HEK293T (cell line): ENCODE data around the gene SPDYC.

Experiments
- CTCF ChIA-PET: fragments of 350-600 bp; formaldehyde crosslinking; extraction: SDS; loops from one replicate; lab custom pipeline; 2021; ENCODE audit warnings: antibody characterized with exemption, inconsistent platforms; lab: Yijun Ruan, JAX
- POLR2A ChIA-PET: fragments of 350-600 bp; formaldehyde crosslinking; extraction: SDS; loops from one replicate; lab custom pipeline; 2020; ENCODE audit warnings: antibody characterized with exemption, inconsistent platforms; lab: Yijun Ruan, JAX
- DNase-seq: peaks from one replicate; pipeline ENCODE4 v3.0.0; 2012; ENCODE audit warnings: mixed read lengths; ENCODE audit errors: extremely low spot score
- ARNT ChIP-seq: fragments of 450-650 bp; IDR thresholded peaks from 2 replicates; pipeline ENCODE4 v1.6.1; 2017; ENCODE audit warnings: mild to moderate bottlenecking
- BHLHE40 ChIP-seq: fragments of 450-650 bp; IDR thresholded peaks from 2 replicates; pipeline ENCODE4 v1.6.1; 2016; ENCODE audit warnings: mild to moderate bottlenecking, moderate library complexity, borderline replicate concordance
- CTBP1 ChIP-seq: fragments of 450-650 bp; IDR thresholded peaks from 2 replicates; pipeline ENCODE4 v1.6.1; 2016; ENCODE audit warnings: borderline replicate concordance
- ELF4 ChIP-seq: fragments of 450-650 bp; IDR thresholded peaks from 2 replicates; pipeline ENCODE4 v1.6.1; 2017; ENCODE audit warnings: antibody characterized with exemption
- FOXA1 ChIP-seq: fragments of 450-650 bp; IDR thresholded peaks from 2 replicates; pipeline ENCODE4 v1.6.1; 2016; ENCODE audit warnings: mild to moderate bottlenecking
- FOXK2 ChIP-seq: fragments of 450-650 bp; IDR thresholded peaks from 2 replicates; pipeline ENCODE4 v1.6.1; 2016; ENCODE audit warnings: mild to moderate bottlenecking
- FOXM1 ChIP-seq: fragments of 450-650 bp; IDR thresholded peaks from 2 replicates; pipeline ENCODE4 v1.6.1; 2017; ENCODE audit warnings: mild to moderate bottlenecking, borderline replicate concordance
- HDGF ChIP-seq: fragments of 450-650 bp; IDR thresholded peaks from 2 replicates; pipeline ENCODE4 v1.6.1; 2017; ENCODE audit warnings: antibody characterized with exemption, borderline replicate concordance
- L3MBTL2 ChIP-seq: fragments of 450-650 bp; conservative IDR thresholded peaks from 2 replicates; pipeline ENCODE4 v1.6.1; 2016; ENCODE audit warnings: mild to moderate bottlenecking
- LEF1 ChIP-seq: fragments of 450-650 bp; IDR thresholded peaks from 2 replicates; pipeline ENCODE4 v1.6.1; 2017; ENCODE audit warnings: mild to moderate bottlenecking, borderline replicate concordance
- NFRKB ChIP-seq: fragments of 450-650 bp; IDR thresholded peaks from 2 replicates; pipeline ENCODE4 v1.6.1; 2016; ENCODE audit warnings: mild to moderate bottlenecking, moderate library complexity
- SP1 ChIP-seq: fragments of 450-650 bp; IDR thresholded peaks from 2 replicates; pipeline ENCODE4 v1.6.1; 2017
- SUZ12 ChIP-seq: fragments of 450-650 bp; IDR thresholded peaks from 2 replicates; pipeline ENCODE4 v1.6.1; 2016; ENCODE audit warnings: mild to moderate bottlenecking
- TARDBP ChIP-seq: fragments of 450-650 bp; IDR thresholded peaks from 2 replicates; pipeline ENCODE4 v1.6.1; 2016
- ZNF384 ChIP-seq: fragments of 450-650 bp; IDR thresholded peaks from 2 replicates; pipeline ENCODE4 v1.6.1; 2016
- TF ChIP-seq, protein P1 (sequence below): fragments of 450-650 bp; IDR thresholded peaks from 2 replicates; pipeline ENCODE4 v1.6.1; 2016

SPDYC gene

DNA sequence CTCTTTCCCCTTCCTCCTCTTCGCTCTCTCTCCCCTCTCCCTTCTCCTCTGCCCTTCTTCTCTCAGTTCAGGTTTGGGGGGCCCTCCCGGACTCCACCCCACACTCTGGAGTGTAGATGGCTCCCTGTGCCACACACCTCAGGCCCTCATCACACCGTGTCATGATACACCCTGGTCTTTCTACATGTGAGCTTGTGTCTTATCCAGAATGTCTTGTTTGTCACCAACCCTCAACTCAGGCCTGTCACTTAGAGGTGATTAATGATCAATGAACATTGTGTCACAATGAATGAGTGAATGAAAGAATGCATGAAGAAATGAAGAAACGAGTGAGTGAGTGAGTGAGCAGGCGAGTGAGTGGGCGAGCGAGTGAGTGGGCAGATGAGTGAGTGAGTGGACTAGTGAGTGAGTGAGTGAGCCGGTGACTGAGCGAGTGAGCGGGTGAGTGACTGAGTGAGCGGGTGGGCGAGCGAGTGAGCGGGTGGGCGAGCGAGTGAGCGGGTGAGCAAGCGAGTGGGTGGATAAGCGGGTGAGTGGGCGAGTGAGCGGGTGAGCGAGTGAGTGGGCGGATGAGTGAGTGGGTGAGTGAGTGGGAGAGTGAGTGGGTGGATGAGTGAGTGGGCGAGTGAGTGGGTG lies 45.5 kb downstream of the SPDYC start:
- DNase-seq, result no peak
- CTCF ChIA-PET, result no interaction called here
- TF ChIP-seq FOXK2, result no peak
- TF ChIP-seq ARNT, result no peak
- no peak for TF ChIP-seq ELF4
- no peak for TF ChIP-seq BHLHE40
- TF ChIP-seq SP1, result no peak
- TF ChIP-seq LEF1, result no peak
- TF ChIP-seq ZNF384, result no peak
- peak; percentile 82 for TF ChIP-seq TARDBP
- TF ChIP-seq HDGF, result no peak
- no peak for TF ChIP-seq FOXA1
- no peak for TF ChIP-seq NFRKB
- no peak for TF ChIP-seq FOXM1
- TF ChIP-seq, protein P1, sequence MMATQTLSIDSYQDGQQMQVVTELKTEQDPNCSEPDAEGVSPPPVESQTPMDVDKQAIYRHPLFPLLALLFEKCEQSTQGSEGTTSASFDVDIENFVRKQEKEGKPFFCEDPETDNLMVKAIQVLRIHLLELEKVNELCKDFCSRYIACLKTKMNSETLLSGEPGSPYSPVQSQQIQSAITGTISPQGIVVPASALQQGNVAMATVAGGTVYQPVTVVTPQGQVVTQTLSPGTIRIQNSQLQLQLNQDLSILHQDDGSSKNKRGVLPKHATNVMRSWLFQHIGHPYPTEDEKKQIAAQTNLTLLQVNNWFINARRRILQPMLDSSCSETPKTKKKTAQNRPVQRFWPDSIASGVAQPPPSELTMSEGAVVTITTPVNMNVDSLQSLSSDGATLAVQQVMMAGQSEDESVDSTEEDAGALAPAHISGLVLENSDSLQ, result peak; percentile 95
- POLR2A ChIA-PET, result interaction anchor here (1.2 kb wide), 1 partner anchor 81 kb away, joined by 3 read pairs; no protein-coding TSS in a partner anchor

DNA sequence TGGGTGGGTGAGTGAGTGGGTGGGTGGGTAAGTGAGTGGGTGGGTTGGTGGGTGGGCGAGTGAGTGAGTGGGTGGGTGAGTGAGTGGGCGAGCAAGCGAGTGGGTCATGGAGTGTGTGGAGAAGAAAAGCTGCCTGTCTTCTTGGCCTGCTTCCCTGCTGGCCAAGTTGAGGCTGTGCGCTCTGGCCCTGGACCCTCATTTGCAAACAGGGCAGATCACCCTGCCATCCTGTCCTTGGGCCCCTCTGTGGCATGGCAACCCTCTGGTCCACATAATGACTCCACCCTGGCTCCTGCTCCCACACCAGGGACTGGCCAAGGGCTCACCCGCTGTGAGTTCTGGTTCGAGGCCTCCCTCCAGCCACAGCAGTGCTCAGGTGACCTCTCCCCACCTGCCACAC lies 46.8 kb downstream of the SPDYC start:
- DNase-seq, result peak; percentile 22
- no peak for TF ChIP-seq ARNT
- no peak for TF ChIP-seq NFRKB
- ChIA-PET CTCF (no interaction called here), POLR2A (no interaction called here)

DNA sequence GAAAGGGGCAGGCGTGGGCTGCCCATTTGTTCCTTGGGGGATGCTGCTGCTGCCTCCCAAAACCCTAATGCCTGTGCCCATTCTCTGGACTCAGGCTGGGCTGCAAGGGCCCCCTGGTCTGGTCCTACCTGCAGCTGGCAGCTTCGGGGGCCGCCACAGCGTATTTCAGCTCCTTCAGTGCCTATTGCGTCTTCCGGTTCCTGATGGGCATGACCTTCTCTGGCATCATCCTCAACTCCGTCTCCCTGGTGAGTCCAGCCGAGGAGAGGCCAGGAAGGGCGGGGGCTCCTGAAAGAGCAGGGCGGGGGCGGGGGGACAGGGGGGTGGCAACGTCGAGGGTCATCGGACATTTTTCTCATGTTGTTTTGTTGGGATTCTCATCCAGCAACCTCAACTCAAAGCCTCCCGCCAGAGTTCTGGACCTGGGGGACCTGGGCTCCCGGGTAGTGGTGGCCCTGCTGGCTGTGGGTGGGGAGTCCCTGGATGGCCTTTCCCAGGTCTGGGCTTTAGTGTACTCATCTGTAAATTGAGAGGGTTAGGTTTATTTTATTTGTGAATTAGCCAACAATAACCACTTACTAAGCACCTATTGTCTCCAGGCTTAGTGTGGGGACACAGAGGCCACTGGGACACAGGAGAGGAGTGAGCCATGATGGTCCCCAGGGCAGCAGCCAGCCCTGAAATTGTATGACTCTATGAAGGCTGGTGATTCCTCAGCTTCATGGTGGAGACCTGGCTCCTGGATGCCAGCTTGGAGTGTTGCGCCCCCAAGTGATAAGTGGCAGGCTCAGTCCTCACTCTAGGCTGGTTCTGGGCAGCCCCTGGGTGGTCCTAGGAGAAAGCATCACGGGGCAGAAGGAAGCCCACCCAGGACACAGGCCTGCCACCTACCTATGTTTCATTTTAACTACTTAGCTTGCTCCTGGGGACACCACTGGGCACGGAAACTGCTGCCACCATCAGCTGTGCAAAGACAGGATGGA lies 47.7 kb downstream of the SPDYC start:
- ChIA-PET POLR2A (interaction anchor here (1.3 kb wide), 1 partner anchor 44 kb away, joined by 7 read pairs; the partner anchor contains the start of gene POLA2), CTCF (no interaction called here)
- no peak for DNase-seq
- no peak for TF ChIP-seq SUZ12
- TF ChIP-seq HDGF, result no peak
- TF ChIP-seq BHLHE40, result no peak
- no peak for TF ChIP-seq ELF4
- TF ChIP-seq CTBP1, result no peak
- no peak for TF ChIP-seq NFRKB
- no peak for TF ChIP-seq FOXA1
- TF ChIP-seq ZNF384, result no peak
- no peak for TF ChIP-seq L3MBTL2
- no peak for TF ChIP-seq FOXK2
- no peak for TF ChIP-seq TARDBP
- TF ChIP-seq FOXM1, result no peak
- TF ChIP-seq, protein P1, result no peak
- no peak for TF ChIP-seq LEF1
- TF ChIP-seq SP1, result no peak
- TF ChIP-seq ARNT, result no peak

- TF ChIP-seq FOXA1 (no peak), L3MBTL2 (no peak), ARNT (no peak), BHLHE40 (no peak), HDGF (no peak), FOXK2 (no peak), SUZ12 (no peak), ZNF384 (no peak), LEF1 (no peak), FOXM1 (no peak), ELF4 (no peak)
- ChIA-PET POLR2A (interaction anchor here (1.3 kb wide), 1 partner anchor 43 kb away, joined by 7 read pairs; the partner anchor contains the start of gene POLA2), CTCF (no interaction called here)
- no peak for DNase-seq
Observed at GRCh38 chr11:65218446-65218845, 48.4 kb downstream of the SPDYC start.

- no peak for DNase-seq
- no peak for TF ChIP-seq SUZ12
- TF ChIP-seq FOXM1, result no peak
- no peak for TF ChIP-seq SP1
- TF ChIP-seq TARDBP, result no peak
- ChIA-PET POLR2A (interaction anchor here (0.7 to 1.2 kb wide), 4 partner anchors 42 to 114 kb away, joined by 3 to 8 read pairs (median 3); partner anchors contain the start of genes DPF2 and POLA2), CTCF (interaction anchor here (0.6 to 1.7 kb wide), 3 partner anchors 15 to 33 kb away, joined by 3 to 4 read pairs (median 4); no protein-coding TSS in a partner anchor)
Observed at GRCh38 chr11:65219930-65220213, 49.8 kb downstream of the SPDYC start.

GRCh38 chr11:65221026-65221425 lies 51.0 kb downstream of the SPDYC start:
- no peak for DNase-seq
- TF ChIP-seq SP1, result no peak
- TF ChIP-seq ARNT, result no peak
- no peak for TF ChIP-seq L3MBTL2
- TF ChIP-seq ZNF384, result no peak
- ChIA-PET CTCF (interaction anchor here (1.7 kb wide), 1 partner anchor 16 kb away, joined by 4 read pairs; no protein-coding TSS in a partner anchor), POLR2A (interaction anchor here (1.0 kb wide), 1 partner anchor 41 kb away, joined by 4 read pairs; the partner anchor contains the start of gene POLA2)
